Neutrophil (primary cell): ENCODE data around the gene HK1.

Source experiments
- H3K27ac ChIP-seq: fragments of 200-600 bp; sonication (generic); 2 replicates; pipeline ENCODE4 v1.5.1; 2016; ENCODE audit warnings: mild to moderate bottlenecking, moderate library complexity
- H3K27me3 ChIP-seq: fragments of 200-600 bp; sonication (generic); 2 replicates; pipeline ENCODE4 v1.6.0; 2016; ENCODE audit warnings: mild to moderate bottlenecking
- H3K36me3 ChIP-seq: fragments of 200-600 bp; sonication (generic); 2 replicates; pipeline ENCODE4 v1.5.1; 2017
- H3K4me1 ChIP-seq, 2 experiments: fragments of 200-600 bp in 1 of 2; sonication (generic) in 1 of 2; 1 replicate in 1 of 2; 2 replicates in 1 of 2; pipeline versions ENCODE4 v1.5.1 to v1.6.1; 2013 to 2016; ENCODE audit warnings: low read depth in 1 of 2, low read length in 1 of 2, mild to moderate bottlenecking in 1 of 2, moderate library complexity in 1 of 2; ENCODE audit not compliant: control insufficient read depth in 1 of 2, insufficient read depth in 1 of 2
- H3K4me3 ChIP-seq, 2 experiments: fragments of 200-600 bp in 1 of 2; sonication (generic) in 1 of 2; 1 replicate in 1 of 2; 2 replicates in 1 of 2; pipeline ENCODE4 v1.5.1; 2013 to 2016; ENCODE audit warnings: low read depth in 1 of 2, low read length in 1 of 2, mild to moderate bottlenecking in 1 of 2, moderate library complexity in 1 of 2
- H3K9me3 ChIP-seq: fragments of 200-600 bp; sonication (generic); 2 replicates; pipeline ENCODE4 v1.5.1; 2016
- CTCF ChIP-seq: fragments of 200-600 bp; sonication (generic); IDR thresholded peaks from 2 replicates; pipeline ENCODE4 v1.5.1; 2016; ENCODE audit warnings: antibody characterized with exemption

HK1 gene

DNA sequence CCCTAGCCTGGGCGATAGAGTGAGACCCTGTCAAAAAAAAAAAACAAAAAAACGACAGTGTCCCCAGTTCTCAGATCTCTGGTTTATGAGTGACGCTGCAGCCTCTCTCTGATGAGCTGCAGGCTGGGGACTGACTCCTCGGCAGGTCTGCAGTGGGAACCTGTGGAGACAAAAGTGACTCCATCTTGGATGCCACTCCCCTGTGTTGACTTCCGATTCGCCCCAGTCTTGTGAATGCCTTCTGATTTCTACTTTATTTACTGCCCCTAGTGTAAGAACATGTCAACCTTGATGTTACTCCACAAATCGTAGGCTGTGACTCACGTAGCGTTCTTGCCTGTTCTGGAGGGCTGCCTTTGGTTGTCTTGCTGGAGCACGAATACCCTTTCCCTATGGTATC is 132.2 kb downstream of the HK1 start:
- Histone ChIP-seq H3K27ac (no peak overlapping the region), H3K36me3 (peaks cover 2% of the 10 kb centered on the region), H3K9me3 (no peaks in the 10 kb centered on the region), H3K4me1 (peaks cover 27 to 43% of the 10 kb centered on the region in 2 experiments), H3K27me3 (peaks cover 22% of the 10 kb centered on the region), H3K4me3 (no peak overlapping the region)
- no peak for TF ChIP-seq CTCF

DNA sequence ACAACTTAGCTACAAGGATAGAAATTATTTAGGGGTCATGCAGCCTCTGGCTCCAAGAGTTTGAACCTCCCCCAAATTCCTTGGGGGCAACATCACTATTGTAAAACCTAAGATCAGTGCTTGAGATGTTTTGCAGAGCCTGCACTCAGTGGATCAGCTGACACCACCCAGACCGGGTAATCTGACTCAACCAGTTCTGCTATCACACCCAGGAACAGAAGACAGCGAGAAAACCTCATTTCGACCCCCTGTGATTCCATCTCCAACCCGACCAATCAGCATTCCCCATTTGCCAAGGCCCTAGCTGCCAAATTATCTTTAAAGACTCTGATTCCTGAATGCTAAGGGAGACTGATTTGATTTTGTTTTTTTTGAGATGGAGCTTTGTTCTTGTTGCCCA is 133.2 kb downstream of the HK1 start:
- Histone ChIP-seq H3K27ac (no peak overlapping the region), H3K4me1 (peaks cover 27 to 43% of the 10 kb centered on the region in 2 experiments), H3K36me3 (no peaks in the 10 kb centered on the region), H3K4me3 (no peak overlapping the region), H3K9me3 (no peaks in the 10 kb centered on the region), H3K27me3 (peaks cover 22% of the 10 kb centered on the region)
- TF ChIP-seq CTCF = no peak

GRCh38 chr10:69412232-69412790 is 134.0 kb downstream of the HK1 start:
- no peak for TF ChIP-seq CTCF
- Histone ChIP-seq H3K4me1 (peaks cover 27 to 43% of the 10 kb centered on the region in 2 experiments), H3K27me3 (peaks cover 22% of the 10 kb centered on the region), H3K27ac (no peak overlapping the region), H3K36me3 (no peaks in the 10 kb centered on the region), H3K9me3 (no peaks in the 10 kb centered on the region), H3K4me3 (no peak overlapping the region)

- H3K36me3 ChIP-seq = no peaks in the 10 kb centered on the region
- TF ChIP-seq CTCF = no peak
- H3K27ac ChIP-seq = no peak overlapping the region
- peaks cover 20 to 38% of the 10 kb centered on the region in 2 experiments for H3K4me1 ChIP-seq
- no peak overlapping the region for H3K4me3 ChIP-seq
- H3K27me3 ChIP-seq = peaks cover 15% of the 10 kb centered on the region
- no peaks in the 10 kb centered on the region for H3K9me3 ChIP-seq
Measured at GRCh38 chr10:69413221-69413865, 135.0 kb downstream of the HK1 start.

DNA sequence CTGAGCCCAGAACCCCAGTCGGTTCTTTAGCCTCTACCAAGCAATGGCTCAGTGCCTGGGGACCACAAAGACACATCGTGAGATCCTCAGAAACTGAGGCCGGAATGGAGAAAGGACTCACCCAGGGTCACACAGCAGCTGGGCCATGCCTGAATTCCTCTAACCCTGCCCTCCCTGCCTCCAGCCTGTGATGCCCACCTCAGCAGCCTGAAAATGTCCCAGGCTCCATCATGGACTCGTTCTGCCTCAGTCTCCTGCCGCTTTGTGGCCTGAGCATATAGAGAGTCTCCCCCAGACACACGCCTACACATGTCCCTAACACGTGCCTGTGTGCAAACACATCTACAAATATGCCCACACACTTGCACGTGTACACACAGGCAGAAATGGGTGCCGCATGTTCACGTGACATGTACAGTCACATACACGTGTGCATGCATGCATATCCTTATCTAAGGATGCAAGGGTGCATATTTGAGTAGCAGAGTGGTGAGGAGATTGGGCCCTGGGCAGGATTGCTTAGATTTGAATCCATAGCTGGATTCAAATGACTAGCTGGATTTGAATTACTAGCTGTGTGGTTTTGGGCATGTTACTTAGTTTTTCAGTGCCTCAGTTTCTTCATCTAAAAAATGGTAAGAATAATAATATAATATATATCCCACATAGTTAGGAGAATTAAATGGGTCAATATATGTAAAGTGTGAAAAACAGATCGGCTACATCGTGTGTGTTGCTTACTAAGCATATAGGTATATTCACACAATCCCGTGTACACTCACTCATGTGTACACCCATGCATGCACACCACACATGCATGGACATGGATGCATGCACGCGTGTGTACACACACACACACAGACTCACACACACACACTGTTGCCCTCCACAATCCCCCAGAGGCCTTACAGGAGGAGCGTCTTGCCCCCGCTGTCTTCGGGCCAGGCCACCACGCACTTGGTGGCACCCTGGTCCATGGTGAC is 136.0 kb downstream of the HK1 start:
- peaks cover 13 to 31% of the 10 kb centered on the region in 2 experiments for H3K4me1 ChIP-seq
- H3K9me3 ChIP-seq = no peaks in the 10 kb centered on the region
- H3K27ac ChIP-seq = no peak overlapping the region
- TF ChIP-seq CTCF = no peak
- H3K4me3 ChIP-seq = no peak overlapping the region
- H3K27me3 ChIP-seq = peaks cover 15% of the 10 kb centered on the region
- H3K36me3 ChIP-seq = no peaks in the 10 kb centered on the region
